ENCODE results near the gene RPAP3.

The RPAP3 gene

DNA sequence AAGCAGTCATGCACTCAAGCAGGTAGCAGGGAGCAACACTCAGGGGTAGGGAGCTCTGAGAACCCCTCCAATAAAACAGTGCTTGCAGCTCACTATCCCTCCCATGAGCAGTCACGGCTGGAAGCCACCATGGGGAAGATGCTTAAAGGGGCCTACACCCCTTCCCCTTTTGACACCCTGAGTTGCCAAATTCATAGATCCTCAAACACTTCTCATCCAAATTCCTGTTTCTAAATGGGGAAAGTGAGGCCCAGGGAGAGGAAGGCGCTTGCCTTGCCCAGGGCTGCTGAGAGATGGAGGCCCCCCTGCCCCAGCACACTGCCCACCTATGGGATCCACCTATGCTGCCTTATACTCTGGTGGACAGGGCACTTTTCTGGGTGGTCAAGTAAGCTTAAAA is 26.7 kb upstream of the RPAP3 start:
- no peaks in the 10 kb centered on the region for H3K9me3 ChIP-seq (ENCODE audit: insufficient read depth, low read length, severe bottlenecking)
- H3K4me2 ChIP-seq (ENCODE audit: insufficient read depth, low read length): no peak overlapping the region
- no peaks in the 10 kb centered on the region for H3K79me2 ChIP-seq (ENCODE audit: insufficient read depth, low read length)
- ATAC-seq (ENCODE audit: insufficient read depth, low read depth) (no peak), DNase-seq (no peak)
- H3K36me3 ChIP-seq (ENCODE audit: insufficient read depth, low read length): no peaks in the 10 kb centered on the region
- no peak overlapping the region for H3K4me3 ChIP-seq (ENCODE audit: low read depth in 1 of 2, low read length in 2 of 2)
- H3K9ac ChIP-seq (ENCODE audit: low read depth, low read length): no peak overlapping the region
- H3K27me3 ChIP-seq (ENCODE audit: insufficient read depth, low read length, poor library complexity): no peaks in the 10 kb centered on the region
- H3K4me1 ChIP-seq (ENCODE audit: insufficient read depth, low read length): no peaks in the 10 kb centered on the region
- H4K20me1 ChIP-seq (ENCODE audit: insufficient read depth, low read length): 0 out of 2 replicates have a peak, but pooled peaks cover 2% of the 10 kb centered on the region
- TF ChIP-seq EZH2 (IDR thresholded peaks at IDR 0.05; ENCODE audit: borderline replicate concordance, low read depth, low read length, severe bottlenecking): no peak
- TF ChIP-seq, protein P1, sequence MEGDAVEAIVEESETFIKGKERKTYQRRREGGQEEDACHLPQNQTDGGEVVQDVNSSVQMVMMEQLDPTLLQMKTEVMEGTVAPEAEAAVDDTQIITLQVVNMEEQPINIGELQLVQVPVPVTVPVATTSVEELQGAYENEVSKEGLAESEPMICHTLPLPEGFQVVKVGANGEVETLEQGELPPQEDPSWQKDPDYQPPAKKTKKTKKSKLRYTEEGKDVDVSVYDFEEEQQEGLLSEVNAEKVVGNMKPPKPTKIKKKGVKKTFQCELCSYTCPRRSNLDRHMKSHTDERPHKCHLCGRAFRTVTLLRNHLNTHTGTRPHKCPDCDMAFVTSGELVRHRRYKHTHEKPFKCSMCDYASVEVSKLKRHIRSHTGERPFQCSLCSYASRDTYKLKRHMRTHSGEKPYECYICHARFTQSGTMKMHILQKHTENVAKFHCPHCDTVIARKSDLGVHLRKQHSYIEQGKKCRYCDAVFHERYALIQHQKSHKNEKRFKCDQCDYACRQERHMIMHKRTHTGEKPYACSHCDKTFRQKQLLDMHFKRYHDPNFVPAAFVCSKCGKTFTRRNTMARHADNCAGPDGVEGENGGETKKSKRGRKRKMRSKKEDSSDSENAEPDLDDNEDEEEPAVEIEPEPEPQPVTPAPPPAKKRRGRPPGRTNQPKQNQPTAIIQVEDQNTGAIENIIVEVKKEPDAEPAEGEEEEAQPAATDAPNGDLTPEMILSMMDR (IDR thresholded peaks at IDR 0.05; ENCODE audit: borderline replicate concordance, extremely low read depth, low read length, poor library complexity, severe bottlenecking): no peak
- no peak overlapping the region for H2AFZ ChIP-seq (ENCODE audit: low read depth, low read length)
- H3K27ac ChIP-seq (ENCODE audit: low read length): no peak overlapping the region

DNA sequence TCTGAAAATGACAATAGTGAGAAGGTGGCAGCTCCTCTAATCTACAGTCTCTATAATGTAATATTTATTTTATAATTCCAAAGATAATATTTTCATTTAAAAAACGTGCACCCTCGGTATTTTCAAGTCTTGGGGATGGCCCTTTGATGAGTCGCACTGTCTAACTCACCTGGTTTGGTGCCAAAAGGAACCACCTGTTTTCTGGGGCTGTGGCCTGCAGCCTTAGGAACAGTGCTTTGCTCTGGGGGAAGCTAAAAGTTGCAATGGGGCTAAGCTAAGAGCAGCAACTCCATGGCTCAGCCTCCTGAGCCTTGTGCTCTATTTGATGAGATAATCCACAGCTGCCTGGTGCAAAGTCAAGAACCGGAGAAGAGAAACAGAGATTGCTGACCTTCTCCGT is 25.9 kb upstream of the RPAP3 start:
- Histone ChIP-seq H3K9me3 (ENCODE audit: insufficient read depth, low read length, severe bottlenecking) (no peaks in the 10 kb centered on the region), H2AFZ (ENCODE audit: low read depth, low read length) (no peak overlapping the region), H3K4me2 (ENCODE audit: insufficient read depth, low read length) (no peak overlapping the region)

DNA sequence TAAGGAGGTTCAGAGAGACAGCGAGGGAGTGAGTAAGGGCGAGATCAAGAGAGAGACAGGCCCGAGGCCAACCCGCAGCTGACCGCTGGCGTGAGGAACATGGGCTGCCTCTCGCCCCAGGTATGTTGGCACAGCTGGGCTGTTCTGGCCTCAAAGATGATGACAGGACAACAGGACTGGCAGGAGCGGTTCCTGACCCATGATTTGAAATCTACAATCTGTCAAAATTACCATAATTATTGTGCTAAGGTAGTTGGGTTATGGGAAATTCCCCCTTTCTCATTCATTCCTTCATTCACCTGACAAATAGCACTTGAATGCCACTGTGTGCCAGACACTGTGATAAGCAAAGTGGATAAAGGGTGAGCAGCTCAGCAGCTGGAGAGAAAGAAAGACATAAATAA is 24.5 kb upstream of the RPAP3 start:
- no peak overlapping the region for H3K27ac ChIP-seq (ENCODE audit: low read length)
- H3K36me3 ChIP-seq (ENCODE audit: insufficient read depth, low read length): no peaks in the 10 kb centered on the region
- no peak overlapping the region for H2AFZ ChIP-seq (ENCODE audit: low read depth, low read length)
- H3K4me1 ChIP-seq (ENCODE audit: insufficient read depth, low read length): no peaks in the 10 kb centered on the region
- TF ChIP-seq, protein P1 (IDR thresholded peaks at IDR 0.05; ENCODE audit: borderline replicate concordance, extremely low read depth, low read length, poor library complexity, severe bottlenecking): no peak
- no peak for TF ChIP-seq EZH2 (IDR thresholded peaks at IDR 0.05; ENCODE audit: borderline replicate concordance, low read depth, low read length, severe bottlenecking)
- DNase-seq: no peak
- no peaks in the 10 kb centered on the region for H3K27me3 ChIP-seq (ENCODE audit: insufficient read depth, low read length, poor library complexity)
- H4K20me1 ChIP-seq (ENCODE audit: insufficient read depth, low read length): 0 out of 2 replicates have a peak, but pooled peaks cover 2% of the 10 kb centered on the region
- no peak overlapping the region for H3K4me2 ChIP-seq (ENCODE audit: insufficient read depth, low read length)
- no peak overlapping the region for H3K4me3 ChIP-seq (ENCODE audit: low read depth in 1 of 2, low read length in 2 of 2)
- no peaks in the 10 kb centered on the region for H3K79me2 ChIP-seq (ENCODE audit: insufficient read depth, low read length)
- no peak for ATAC-seq (ENCODE audit: insufficient read depth, low read depth)
- no peak overlapping the region for H3K9ac ChIP-seq (ENCODE audit: low read depth, low read length)
- no peaks in the 10 kb centered on the region for H3K9me3 ChIP-seq (ENCODE audit: insufficient read depth, low read length, severe bottlenecking)

More for the DNA sequence above, 25.9 kb upstream of the RPAP3 start:
- H3K9ac ChIP-seq (ENCODE audit: low read depth, low read length): no peak overlapping the region
- H3K27ac ChIP-seq (ENCODE audit: low read length): no peak overlapping the region
- H3K4me3 ChIP-seq (ENCODE audit: low read depth in 1 of 2, low read length in 2 of 2): no peak overlapping the region
- ATAC-seq (ENCODE audit: insufficient read depth, low read depth) (no peak), DNase-seq (no peak)
- H3K27me3 ChIP-seq (ENCODE audit: insufficient read depth, low read length, poor library complexity): no peaks in the 10 kb centered on the region
- no peaks in the 10 kb centered on the region for H3K79me2 ChIP-seq (ENCODE audit: insufficient read depth, low read length)
- H3K36me3 ChIP-seq (ENCODE audit: insufficient read depth, low read length): no peaks in the 10 kb centered on the region
- H4K20me1 ChIP-seq (ENCODE audit: insufficient read depth, low read length): 0 out of 2 replicates have a peak, but pooled peaks cover 2% of the 10 kb centered on the region
- TF ChIP-seq, protein P1 (IDR thresholded peaks at IDR 0.05; ENCODE audit: borderline replicate concordance, extremely low read depth, low read length, poor library complexity, severe bottlenecking): no peak
- no peak for TF ChIP-seq EZH2 (IDR thresholded peaks at IDR 0.05; ENCODE audit: borderline replicate concordance, low read depth, low read length, severe bottlenecking)
- no peaks in the 10 kb centered on the region for H3K4me1 ChIP-seq (ENCODE audit: insufficient read depth, low read length)

DNA sequence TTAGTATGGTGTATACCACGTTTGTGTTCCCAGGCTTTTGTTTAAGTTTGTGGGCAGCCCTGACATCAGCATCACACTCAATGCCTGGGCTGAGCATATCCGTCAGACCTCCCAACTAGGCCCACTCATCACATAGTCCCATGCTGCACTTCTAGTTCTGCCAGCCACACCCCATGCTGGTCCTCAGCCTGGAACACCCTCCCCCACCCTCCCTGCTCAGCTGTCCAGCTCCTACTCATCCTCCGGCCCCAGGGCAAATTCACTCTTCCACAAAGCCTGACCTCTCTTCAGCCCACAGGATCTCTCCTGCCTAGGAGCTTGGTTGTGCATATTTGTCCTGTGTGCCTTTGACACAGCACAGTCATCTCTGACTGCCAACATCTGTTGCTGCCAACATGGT is 23.4 kb upstream of the RPAP3 start:
- H2AFZ ChIP-seq (ENCODE audit: low read depth, low read length): no peak overlapping the region
- ATAC-seq (ENCODE audit: insufficient read depth, low read depth): no peak
- H3K36me3 ChIP-seq (ENCODE audit: insufficient read depth, low read length): no peaks in the 10 kb centered on the region
- H3K4me3 ChIP-seq (ENCODE audit: low read depth in 1 of 2, low read length in 2 of 2): no peak overlapping the region
- no peak overlapping the region for H3K4me2 ChIP-seq (ENCODE audit: insufficient read depth, low read length)
- no peaks in the 10 kb centered on the region for H3K4me1 ChIP-seq (ENCODE audit: insufficient read depth, low read length)
- H3K79me2 ChIP-seq (ENCODE audit: insufficient read depth, low read length): no peaks in the 10 kb centered on the region
- H3K27me3 ChIP-seq (ENCODE audit: insufficient read depth, low read length, poor library complexity): no peaks in the 10 kb centered on the region
- H3K9ac ChIP-seq (ENCODE audit: low read depth, low read length): no peak overlapping the region
- TF ChIP-seq EZH2 (IDR thresholded peaks at IDR 0.05; ENCODE audit: borderline replicate concordance, low read depth, low read length, severe bottlenecking): no peak
- TF ChIP-seq, protein P1 (IDR thresholded peaks at IDR 0.05; ENCODE audit: borderline replicate concordance, extremely low read depth, low read length, poor library complexity, severe bottlenecking): no peak
- H4K20me1 ChIP-seq (ENCODE audit: insufficient read depth, low read length): 0 out of 2 replicates have a peak, but pooled peaks cover 2% of the 10 kb centered on the region
- no peak for DNase-seq
- H3K27ac ChIP-seq (ENCODE audit: low read length): no peak overlapping the region
- H3K9me3 ChIP-seq (ENCODE audit: insufficient read depth, low read length, severe bottlenecking): no peaks in the 10 kb centered on the region
